Vagina (tissue), 2 donors: ENCODE data around the gene PRKAG2. TPM values are rescaled to one million over a fixed set of nuclear protein-coding genes. Genes with fewer than 3 reads are reported as not detected.

Experiments used
- DNase-seq, 2 donors: peaks; one replicate each; pipeline ENCODE4 v3.0.0-alpha.2; 2017; ENCODE audit errors: extremely low spot score in 2 of 2
- H3K27ac ChIP-seq: fragments of 200-600 bp; sonication (generic); one replicate; pipeline ENCODE4 v1.5.1; 2019
- H3K27me3 ChIP-seq: fragments of 200-600 bp; sonication (generic); one replicate; pipeline ENCODE4 v1.5.1; 2019
- H3K36me3 ChIP-seq, 2 donors: fragments of 200-600 bp; sonication (generic); one replicate each; pipeline ENCODE4 v1.5.1; 2017 to 2019
- H3K4me1 ChIP-seq: fragments of 200-600 bp; sonication (generic); one replicate; pipeline ENCODE4 v1.5.1; 2019
- H3K4me3 ChIP-seq, 2 donors: fragments of 200-600 bp; sonication (generic); 1 replicate in 1 of 2; 2 replicates in 1 of 2; pipeline ENCODE4 v1.5.1; 2016 to 2019
- H3K9me3 ChIP-seq: fragments of 200-600 bp; sonication (generic); one replicate; pipeline ENCODE4 v1.5.1; 2019
- POLR2A ChIP-seq, 2 donors: fragments of 450-650 bp; IDR thresholded peaks; one replicate each; pipeline ENCODE4 v1.6.1; 2017; ENCODE audit warnings: antibody characterized with exemption in 2 of 2, mild to moderate bottlenecking in 2 of 2, moderate library complexity in 2 of 2
- POLR2AphosphoS5 ChIP-seq, 2 donors: sonication (generic); formaldehyde crosslinking; IDR thresholded peaks; one replicate each; pipeline ENCODE4 v1.9.0; 2017; ENCODE audit warnings: antibody characterized with exemption in 2 of 2, mild to moderate bottlenecking in 2 of 2, low read depth in 1 of 2; ENCODE audit not compliant: insufficient read depth in 1 of 2
- intact Hi-C: fragments of 100-400 bp; cut with DNase I; formaldehyde crosslinking; loops from one replicate; pipeline ENCODE4 v1.15.1; 2023
- total RNA-seq: library from RNA; depleted of rRNA; stranded (reverse); fragments of >200 nt; gene quantifications from one replicate; pipeline ENCODE4 v1.2.3, GENCODE V29; 2016
- TF ChIP-seq, protein P1 (sequence below), 3 experiments: fragments of 450-650 bp in 2 of 3; fragments of 200-600 bp in 1 of 3; sonication (generic) in 1 of 3; IDR thresholded peaks; one replicate each; pipeline ENCODE4 v1.5.1; 2017 to 2019; ENCODE audit warnings: antibody characterized with exemption in 3 of 3, mild to moderate bottlenecking in 2 of 3, moderate library complexity in 2 of 3

The PRKAG2 gene
- total RNA-seq, 1 donor from 2014 or later: 25.0 TPM

DNA sequence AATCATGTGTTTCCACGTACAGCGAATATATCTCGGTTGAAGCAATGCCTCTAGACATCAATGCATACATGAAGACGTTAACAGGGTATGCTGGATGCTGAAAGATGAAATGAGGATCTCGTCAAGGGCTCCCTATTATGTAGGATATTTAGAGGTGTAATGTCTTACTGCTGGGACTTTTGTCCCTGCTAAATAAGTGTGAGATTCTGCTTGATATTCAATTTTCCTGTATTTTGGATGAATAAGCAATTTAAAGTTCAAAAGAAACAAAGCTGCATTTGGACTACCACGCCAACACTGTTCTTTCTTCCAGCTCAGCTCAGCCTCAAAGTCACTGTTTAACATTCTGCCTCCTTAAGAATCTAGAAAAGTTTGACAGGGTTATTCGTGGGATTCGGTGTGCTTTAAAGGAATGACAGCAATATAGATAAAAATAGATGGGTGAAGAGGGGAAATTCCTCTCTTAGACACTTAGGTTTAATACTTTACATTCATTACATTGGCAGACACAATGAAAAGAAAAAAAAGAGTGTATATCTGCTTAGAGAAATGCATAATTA, 247.1 kb downstream of the PRKAG2 start:
- H3K4me1 ChIP-seq: peaks cover 40% of the 10 kb centered on the region
- intact Hi-C loops: loop anchor here (2.0 to 10.0 kb wide), 3 partner anchors 111 to 165 kb away; partner anchors contain the start of gene RHEB
- TF ChIP-seq POLR2A (IDR thresholded peaks at IDR 0.05) (no peak), POLR2AphosphoS5 (IDR thresholded peaks at IDR 0.05; ENCODE audit: insufficient read depth in 1 of 2, low read depth in 1 of 2) (no peak)
- TF ChIP-seq, protein P1, sequence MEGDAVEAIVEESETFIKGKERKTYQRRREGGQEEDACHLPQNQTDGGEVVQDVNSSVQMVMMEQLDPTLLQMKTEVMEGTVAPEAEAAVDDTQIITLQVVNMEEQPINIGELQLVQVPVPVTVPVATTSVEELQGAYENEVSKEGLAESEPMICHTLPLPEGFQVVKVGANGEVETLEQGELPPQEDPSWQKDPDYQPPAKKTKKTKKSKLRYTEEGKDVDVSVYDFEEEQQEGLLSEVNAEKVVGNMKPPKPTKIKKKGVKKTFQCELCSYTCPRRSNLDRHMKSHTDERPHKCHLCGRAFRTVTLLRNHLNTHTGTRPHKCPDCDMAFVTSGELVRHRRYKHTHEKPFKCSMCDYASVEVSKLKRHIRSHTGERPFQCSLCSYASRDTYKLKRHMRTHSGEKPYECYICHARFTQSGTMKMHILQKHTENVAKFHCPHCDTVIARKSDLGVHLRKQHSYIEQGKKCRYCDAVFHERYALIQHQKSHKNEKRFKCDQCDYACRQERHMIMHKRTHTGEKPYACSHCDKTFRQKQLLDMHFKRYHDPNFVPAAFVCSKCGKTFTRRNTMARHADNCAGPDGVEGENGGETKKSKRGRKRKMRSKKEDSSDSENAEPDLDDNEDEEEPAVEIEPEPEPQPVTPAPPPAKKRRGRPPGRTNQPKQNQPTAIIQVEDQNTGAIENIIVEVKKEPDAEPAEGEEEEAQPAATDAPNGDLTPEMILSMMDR (IDR thresholded peaks at IDR 0.05): no peak
- no peak for DNase-seq
- H3K36me3 ChIP-seq: no peaks in the 10 kb centered on the region
- no peak overlapping the region for H3K4me3 ChIP-seq
- H3K27me3 ChIP-seq: no peaks in the 10 kb centered on the region
- no peak overlapping the region for H3K27ac ChIP-seq
- H3K9me3 ChIP-seq: no peaks in the 10 kb centered on the region

DNA sequence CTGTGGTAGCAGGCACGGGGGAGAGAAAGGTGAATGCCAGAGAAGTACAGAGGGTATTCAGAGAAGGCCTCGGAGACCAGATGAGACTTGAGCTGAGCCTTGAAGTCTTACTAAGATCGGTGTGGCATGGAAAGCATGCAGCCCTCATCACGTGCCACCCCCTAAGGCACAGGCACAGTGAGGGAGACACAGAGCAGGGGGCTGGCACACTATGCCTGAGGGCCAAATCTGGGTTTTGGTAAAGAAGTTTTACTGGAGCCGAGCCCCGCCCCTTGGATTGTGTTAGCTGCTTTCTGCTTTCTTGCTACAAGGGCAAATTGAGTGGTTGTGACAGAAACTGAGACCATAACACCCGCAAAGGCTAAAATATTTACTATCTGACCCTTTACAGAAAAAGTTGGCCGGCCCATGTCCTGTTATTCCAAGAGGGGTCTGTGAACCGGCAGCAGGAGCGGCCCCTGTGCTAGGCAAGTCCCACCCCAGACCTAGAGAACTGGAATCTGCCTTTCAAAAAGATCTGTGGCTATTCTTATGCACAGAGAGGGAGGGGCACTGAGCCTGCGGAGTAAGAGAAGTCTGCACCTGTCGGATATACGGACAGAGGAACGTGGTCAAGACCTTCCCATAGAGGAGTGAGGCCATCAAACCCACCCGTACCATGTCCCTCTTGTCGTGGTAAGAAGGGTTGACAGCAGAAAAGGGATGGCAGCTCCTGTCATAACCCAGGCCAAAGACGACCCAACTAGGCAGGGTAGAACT, 247.9 kb downstream of the PRKAG2 start:
- Histone ChIP-seq H3K9me3 (no peaks in the 10 kb centered on the region), H3K36me3 (no peaks in the 10 kb centered on the region), H3K27ac (no peak overlapping the region), H3K4me1 (peaks cover 40% of the 10 kb centered on the region), H3K4me3 (no peak overlapping the region), H3K27me3 (no peaks in the 10 kb centered on the region)
- DNase-seq: no peak
- TF ChIP-seq POLR2A (IDR thresholded peaks at IDR 0.05): no peak
- TF ChIP-seq, protein P1 (IDR thresholded peaks at IDR 0.05): no peak
- no peak for TF ChIP-seq POLR2AphosphoS5 (IDR thresholded peaks at IDR 0.05; ENCODE audit: insufficient read depth in 1 of 2, low read depth in 1 of 2)
- intact Hi-C loops: loop anchor here (10.0 kb wide), 1 partner anchor 164 kb away; no protein-coding TSS in a partner anchor

DNA sequence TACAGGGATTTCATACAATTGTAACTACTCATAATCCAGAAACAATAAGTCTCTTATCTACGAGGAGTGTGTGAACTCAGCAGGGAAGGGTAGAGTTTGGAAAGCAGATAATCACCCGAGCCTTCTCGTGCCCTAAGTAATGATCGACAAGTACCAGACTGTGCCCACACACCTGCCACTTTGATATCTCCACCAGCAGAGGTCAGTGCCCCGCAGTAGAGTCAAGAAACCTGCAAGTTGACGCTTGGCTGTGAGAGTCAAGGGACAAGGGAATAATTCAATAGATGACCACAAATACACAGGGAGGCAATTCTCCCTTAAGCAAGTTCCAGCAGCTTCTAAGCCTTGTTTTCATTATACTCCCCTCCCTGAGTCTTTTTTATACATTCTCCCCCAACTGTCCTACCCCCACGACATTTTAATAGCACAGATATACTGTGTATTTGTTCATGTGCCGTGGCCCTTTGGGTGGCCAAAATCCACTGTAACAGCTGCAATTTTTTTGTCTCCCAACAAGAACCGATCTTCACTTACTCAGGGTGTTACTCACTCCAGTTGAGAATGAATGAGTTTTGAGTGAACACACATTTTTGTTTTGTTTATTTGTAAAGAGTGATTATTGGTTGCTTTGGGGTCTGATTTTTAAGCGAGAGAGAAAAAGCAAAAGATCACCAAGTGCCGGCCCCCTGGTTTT, 250.3 kb downstream of the PRKAG2 start:
- intact Hi-C loops: loop anchor here (10.0 kb wide), 1 partner anchor 162 kb away; no protein-coding TSS in a partner anchor
- Histone ChIP-seq H3K27me3 (no peaks in the 10 kb centered on the region), H3K27ac (no peak overlapping the region), H3K4me1 (peaks cover 39% of the 10 kb centered on the region), H3K4me3 (no peak overlapping the region), H3K36me3 (no peaks in the 10 kb centered on the region), H3K9me3 (no peaks in the 10 kb centered on the region)
- no peak for TF ChIP-seq POLR2AphosphoS5 (IDR thresholded peaks at IDR 0.05; ENCODE audit: insufficient read depth in 1 of 2, low read depth in 1 of 2)
- TF ChIP-seq, protein P1 (IDR thresholded peaks at IDR 0.05): peak in 1 of 3 experiments; percentile 8
- no peak for DNase-seq

DNA sequence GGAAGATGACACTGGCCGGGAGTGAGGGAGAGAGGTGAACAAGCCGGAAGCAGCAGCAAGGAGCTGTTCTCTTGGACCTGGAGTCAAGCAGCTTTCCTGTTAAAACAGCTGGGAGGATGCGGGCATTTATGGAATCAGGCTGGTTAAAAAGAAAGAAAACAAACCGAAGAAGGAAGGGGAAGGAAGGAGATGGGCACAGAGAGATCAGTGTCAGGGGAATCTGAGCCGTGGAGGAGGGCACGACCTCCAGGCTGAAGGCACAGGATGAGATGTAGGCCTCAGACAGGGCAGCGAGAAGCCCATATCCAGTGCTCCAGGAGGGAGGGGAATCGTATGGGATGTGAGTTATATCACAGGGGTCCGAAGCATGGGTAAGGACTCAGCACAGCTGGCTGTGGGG, 251.3 kb downstream of the PRKAG2 start:
- TF ChIP-seq POLR2A (IDR thresholded peaks at IDR 0.05) (no peak), POLR2AphosphoS5 (IDR thresholded peaks at IDR 0.05; ENCODE audit: insufficient read depth in 1 of 2, low read depth in 1 of 2) (no peak)
- TF ChIP-seq, protein P1 (IDR thresholded peaks at IDR 0.05): no peak
- Histone ChIP-seq H3K36me3 (no peaks in the 10 kb centered on the region), H3K4me3 (no peak overlapping the region), H3K27ac (no peak overlapping the region), H3K27me3 (no peaks in the 10 kb centered on the region), H3K4me1 (peaks cover 30% of the 10 kb centered on the region), H3K9me3 (no peaks in the 10 kb centered on the region)
- intact Hi-C loops: loop anchor here (10.0 kb wide), 1 partner anchor 161 kb away; no protein-coding TSS in a partner anchor
- DNase-seq: no peak
